ENCODE measurements around the gene PHLDB2.

PHLDB2 gene

DNA sequence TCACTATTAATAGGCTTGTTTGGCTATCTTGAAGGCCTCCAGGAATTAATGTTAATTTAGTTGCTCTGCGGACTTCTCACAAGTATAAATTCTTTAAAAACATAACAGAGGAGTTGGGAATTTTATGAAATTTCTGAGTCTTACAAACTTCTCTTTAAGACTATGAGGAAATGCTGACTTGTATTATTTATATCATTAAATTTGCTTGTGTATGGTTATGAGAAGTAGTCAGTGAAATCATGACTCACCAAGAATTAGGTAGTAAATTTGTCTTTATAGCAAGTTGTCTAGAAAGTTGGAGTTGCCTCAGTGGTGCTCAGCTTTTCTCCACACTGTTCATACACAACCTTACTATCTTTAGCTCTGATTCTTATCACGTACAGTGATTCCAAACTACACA is 26.5 kb downstream of the PHLDB2 start:
- no peak for DNase-seq

DNA sequence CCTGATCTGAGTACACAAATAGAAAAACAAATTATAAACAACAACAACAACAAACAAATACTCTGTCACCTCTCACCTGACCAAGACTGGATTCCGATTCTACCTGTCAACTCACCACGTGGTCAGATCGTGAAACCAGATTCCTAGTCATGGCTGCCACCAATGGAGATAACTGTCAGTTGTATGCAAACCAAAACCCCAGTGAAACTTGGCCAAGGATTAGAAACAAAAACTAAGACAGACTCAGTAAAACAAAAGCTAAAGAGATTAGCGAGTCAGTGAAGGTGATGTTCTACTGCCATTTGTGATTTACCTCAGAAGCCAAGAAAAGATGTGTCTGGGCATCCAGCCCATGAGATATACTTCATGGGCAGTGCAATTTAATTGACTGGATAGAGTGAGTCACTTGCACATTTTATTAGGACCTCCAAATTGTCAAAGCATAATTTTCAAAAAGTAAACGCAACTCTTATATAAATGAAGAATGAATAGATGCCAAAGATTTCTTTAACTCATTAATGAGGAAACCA is 31.1 kb downstream of the PHLDB2 start:
- no peak for DNase-seq

DNA sequence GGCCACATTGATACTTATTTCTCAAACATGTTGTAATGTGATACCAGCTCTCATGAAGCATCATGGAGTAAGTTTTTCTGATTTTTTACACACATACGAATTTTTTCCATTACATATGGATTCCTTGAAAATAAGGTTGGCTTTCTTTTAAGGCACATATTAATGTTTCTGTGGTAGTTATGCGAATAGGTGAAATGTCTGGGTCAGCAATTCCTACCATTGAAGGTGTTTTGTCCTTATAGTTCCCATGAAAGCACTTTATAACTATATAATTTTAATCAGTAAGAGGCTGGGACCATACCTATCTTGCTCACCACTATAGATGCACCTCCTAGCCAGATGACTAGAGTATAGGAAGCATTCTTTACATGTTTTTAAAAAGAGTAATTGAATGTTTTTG is 33.0 kb downstream of the PHLDB2 start:
- no peak for DNase-seq

DNA sequence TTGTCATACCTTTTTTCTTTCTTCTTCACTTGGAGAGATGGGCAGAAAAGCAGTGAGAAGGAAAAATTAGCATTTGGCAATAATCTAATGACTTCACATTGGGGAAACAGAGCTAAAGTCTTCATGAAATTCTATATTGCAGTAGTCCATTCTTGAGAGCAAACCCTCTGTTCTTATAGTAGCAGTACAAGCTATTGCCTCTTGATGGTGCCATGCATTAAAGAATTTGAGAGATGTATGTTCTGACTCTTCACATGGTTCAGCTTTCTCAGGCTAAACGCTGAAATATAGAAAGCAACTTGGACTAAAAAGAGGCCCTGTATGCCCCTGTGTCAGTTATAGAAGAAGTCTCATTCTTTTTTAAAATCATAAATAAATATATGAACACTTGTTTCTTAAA is 36.0 kb downstream of the PHLDB2 start:
- DNase-seq: peak; percentile 60

DNA sequence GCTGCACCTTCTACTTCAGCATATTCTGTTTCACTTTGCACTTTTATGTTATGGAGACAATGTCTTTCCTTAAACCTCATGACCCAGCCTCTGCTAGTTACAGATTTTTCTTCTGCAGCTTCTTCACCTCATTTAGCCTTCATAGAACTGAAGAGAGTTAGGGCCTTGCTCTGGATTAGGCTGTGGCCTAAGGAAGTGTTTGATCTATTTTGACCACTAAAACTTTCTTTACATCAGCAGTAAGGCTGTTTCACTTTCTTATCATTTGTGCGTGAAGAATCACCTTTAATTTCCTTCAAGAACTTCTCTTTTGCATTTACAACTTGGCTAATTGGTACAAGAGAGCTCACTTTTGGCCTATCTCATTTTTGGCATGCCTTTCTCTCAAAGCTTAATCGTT is 40.9 kb downstream of the PHLDB2 start:
- DNase-seq: no peak

DNA sequence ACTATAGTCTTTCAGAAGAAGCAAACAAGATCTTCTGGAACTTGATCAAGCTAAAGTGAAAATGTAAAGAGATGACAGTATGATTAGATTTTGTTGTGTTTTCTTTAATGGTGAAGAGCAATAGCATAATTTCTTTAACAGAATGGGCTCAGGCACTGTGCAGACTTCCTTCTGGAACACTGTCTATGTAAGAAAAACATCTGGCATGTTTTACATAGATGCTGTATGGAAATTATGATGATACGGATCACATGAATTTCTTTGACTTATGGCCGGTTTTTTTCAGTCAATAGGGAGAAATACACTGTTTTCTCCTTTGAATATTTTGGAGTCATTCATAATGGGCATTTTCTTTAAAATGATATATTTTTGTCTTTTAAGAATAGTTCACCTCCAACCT is 42.6 kb downstream of the PHLDB2 start:
- DNase-seq: no peak

DNA sequence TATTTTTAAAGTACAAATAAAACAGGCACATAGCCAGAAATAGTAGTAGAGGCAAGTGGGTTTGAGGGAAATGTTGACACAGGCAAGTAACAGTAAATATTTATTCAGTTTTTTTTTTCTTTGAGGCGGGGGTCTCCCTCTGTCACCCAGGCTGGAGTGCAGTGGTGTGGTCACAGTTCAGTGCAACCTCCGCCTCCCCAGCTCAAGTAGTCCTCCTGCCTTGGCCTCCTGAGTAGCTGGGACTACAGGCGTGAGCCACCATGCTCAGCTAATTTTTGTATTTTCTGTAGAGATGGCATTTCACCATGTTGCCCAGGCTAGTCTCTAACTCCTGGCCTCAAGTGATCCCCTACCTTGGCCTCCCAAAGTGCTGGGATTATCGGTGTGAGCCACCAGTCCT is 43.5 kb downstream of the PHLDB2 start:
- no peak for DNase-seq

DNA sequence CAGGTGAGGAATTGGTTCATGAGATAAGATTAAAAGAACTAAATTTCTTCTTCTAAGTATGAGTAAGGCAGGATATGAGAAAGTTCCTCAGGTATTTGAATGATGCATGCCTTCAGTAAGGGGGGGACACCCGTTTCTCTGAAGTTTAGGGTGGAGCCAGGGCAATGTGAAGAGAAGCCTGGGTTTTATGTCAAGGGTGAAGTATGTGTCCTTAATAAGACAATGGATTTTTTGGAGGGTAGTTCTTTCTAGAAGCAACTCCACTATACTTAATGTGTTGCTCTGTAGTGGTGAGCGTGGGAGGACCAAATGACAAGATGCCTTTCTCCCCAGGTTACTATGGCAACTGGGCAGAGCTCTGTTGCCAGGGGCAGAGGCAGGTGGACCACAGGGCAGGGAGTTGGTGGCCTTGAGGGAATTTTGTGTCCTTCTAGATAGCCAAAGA is 44.0 kb downstream of the PHLDB2 start:
- DNase-seq: no peak

DNA sequence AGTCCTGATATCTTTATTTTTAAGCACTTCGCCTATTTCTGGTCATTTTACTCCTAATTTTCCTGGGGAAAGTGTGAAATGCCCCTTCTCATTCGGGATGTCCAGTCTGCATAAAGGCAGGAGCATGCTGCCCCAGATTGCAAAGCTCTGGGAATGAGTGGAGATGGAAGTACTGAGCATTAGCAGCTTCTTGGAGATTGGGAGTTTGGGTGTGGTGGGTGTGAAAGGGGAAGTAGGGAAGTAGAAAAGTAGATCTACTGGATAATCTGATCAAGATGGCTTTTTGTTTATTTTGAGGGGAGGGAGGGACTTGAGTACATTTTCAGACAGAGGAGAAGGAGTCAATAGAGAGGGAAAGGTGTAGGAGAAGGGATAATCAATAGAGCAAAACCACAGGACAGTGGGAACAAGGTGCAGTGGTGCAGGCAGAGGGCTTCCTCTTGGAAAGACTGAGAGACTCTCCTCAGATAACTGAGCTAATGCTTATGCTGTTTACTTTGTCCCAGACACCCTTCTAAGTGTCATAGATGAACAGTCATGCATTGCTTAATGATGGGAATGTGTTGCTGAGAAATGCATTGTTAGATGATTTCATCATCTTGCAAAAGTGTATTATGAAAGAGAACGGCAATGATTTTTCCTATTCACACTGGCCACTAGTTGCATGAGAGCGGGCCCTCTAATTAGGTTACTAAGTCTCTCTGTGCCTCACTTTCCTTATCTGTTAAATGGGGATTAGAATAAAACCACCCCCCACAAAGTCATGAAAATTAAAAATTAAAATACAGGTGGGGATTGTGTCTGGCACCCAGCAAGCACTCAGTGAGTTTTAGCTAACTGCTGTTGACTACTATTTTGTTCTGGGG is 45.5 kb downstream of the PHLDB2 start:
- no peak for DNase-seq

DNA sequence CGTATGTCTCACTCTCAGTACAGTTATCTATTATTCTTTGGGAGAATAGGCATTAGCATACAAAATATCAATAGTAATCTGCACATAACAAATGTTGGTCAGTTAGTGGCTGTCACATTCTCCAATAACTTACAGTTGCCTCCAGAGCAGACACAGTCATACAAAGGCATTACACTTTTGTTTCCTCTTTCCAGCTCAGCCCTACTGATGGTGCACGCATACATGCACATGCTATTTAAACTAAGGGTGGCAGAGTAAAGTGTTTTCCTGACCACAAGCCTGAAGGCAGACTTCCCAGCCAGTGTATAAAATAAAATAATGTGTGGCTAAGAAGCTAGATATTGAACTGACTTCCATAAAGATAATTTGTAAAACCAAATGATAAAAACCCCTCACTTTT is 47.6 kb downstream of the PHLDB2 start:
- DNase-seq: no peak

DNA sequence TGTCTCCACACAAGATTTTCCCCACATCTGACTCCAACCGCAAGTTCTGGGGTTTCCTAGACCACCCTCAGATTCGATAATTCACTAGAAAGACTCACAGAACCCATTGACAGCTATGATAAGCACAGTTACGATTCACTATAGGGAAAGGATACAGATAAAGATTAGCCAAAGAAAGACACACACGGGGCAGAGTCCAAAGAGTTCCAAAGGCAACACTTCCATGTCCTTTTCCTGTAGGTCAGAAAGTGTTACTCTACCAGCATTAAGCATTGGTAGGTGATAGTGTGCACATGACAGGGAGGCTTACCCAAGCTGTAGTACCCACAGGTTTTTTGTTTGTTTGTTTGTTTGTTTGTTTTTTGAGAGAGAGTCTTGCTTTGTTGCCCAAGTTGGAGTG is 48.1 kb downstream of the PHLDB2 start:
- DNase-seq: no peak

DNA sequence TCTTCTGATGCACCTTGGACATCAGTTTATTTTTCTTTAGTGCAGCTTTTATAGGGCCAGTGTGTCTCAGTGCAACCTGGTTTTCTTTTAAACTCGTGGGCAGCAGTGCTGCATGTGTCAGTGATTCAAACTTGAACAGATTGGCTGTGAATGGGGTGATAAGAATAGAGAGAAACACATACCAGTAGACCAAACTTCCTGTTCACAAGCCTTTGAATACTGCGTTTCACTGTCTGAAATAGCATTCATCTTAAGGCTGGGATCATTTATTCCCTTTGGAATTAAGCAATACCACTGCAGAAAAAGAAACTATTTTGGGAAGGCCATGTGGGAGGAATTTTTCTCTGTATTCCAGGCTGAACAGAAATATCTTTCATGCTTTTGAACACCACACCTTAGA is 51.7 kb downstream of the PHLDB2 start:
- no peak for DNase-seq

DNA sequence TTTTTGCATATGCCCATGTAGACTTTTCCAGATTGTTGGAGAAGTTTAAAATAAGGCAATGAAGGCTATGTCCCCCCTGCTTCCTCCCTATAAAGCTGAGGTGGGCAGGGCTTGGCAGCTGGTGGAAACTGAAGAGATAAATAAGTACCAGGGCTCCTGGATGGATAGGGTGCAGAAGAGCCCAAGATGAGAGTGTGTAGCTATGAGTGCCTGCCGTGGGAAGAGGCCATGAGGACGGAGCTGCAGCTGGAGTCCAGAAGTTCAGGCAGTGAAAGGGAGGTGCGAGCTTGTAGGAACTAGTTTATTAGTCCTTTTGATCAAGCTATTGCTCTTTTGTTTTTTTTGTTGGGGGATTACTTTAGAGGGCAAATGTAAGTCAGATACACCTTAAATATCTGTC is 52.4 kb downstream of the PHLDB2 start:
- no peak for DNase-seq

DNA sequence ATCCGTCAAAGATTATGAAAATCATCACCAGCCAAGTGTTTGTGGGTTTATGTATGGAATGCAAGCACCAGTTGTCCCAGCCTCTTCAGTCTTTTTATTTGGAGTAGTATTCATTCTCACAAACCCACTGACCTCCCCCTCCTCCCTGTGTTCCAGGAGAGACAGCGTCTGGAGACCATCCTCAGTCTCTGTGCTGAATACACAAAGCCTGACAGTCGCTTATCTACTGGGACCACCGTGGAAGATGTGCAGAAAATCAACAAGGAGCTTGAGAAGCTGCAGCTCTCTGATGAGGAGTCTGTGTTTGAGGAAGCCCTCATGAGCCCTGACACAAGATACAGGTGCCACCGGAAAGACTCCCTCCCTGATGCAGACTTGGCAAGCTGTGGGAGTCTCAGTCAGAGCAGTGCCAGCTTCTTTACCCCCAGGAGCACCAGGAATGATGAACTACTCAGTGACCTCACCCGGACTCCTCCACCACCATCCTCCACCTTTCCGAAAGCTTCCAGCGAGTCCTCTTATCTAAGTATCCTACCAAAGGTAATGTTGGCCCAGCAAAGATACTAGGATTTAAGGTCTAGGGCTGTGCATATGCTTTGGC is 54.2 kb downstream of the PHLDB2 start:
- no peak for DNase-seq

DNA sequence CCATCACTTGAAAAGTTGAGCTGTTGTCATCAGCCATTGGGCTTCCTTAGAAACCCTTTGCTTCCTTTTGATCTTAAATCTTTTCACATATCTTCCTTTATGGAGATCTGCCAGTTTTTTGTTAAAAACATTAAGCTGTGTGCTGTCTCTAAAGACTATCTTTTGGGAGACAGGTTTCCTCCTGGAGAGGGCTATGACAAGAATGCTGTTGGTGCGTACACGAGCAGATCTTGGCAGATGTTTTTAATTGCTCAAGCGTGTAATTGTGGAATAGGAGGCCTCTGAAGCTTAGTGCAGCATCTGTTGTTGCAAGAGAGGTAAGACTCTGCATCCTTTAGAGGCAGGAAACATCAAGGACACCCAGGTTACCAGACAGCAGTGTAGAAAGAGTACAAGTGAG is 56.8 kb downstream of the PHLDB2 start:
- DNase-seq: no peak

DNA sequence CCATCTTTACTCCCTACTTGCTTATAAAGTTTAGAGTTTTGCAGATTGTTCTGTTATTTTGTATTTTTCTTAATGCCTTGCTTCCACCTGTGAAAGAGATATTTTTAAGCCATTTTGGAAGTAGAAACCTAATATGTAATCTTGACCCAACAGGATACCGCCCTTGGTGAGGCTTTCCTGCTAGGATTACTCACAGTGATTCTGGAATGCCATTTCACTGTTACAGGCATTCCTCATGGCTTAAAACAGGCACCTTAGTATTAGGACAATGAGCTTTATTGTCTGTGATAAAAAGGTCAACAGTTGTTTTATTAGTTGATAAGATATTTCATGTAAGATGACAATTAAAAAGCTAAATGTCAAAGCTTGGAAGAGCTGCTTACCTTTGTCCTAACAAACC is 58.2 kb downstream of the PHLDB2 start:
- DNase-seq: no peak

DNA sequence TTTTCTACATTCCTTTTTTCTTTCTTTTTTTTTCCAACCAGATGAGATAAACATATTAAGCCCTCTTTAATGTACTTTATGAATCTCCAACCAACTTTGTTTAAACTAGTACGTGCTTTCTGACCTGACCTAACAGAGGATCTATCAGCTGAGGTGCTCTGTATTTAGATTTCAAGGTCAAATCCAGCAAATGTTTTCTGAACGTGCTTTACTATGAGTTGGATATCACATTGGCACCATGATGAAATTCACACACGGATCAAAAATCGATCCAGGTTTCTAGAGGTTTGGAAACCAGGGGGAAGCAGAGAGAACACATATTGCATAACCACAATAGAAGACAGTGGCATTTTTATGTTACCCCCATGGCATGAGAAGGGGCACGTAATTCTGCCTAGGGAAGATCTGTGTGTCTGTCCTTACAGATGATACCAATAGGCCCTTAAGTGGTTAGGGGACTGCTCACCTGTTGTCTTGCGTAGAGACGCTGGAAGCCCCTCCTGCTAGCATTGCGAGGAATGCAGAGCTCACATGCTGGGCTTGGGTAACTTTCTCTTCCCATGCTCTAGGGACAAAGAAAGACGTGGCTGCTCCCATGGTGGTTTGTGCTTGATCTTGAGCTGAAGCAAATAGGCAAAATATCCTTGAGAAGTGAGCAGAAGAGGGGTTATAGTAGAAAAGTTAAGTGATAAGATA is 60.5 kb downstream of the PHLDB2 start:
- DNase-seq: no peak

DNA sequence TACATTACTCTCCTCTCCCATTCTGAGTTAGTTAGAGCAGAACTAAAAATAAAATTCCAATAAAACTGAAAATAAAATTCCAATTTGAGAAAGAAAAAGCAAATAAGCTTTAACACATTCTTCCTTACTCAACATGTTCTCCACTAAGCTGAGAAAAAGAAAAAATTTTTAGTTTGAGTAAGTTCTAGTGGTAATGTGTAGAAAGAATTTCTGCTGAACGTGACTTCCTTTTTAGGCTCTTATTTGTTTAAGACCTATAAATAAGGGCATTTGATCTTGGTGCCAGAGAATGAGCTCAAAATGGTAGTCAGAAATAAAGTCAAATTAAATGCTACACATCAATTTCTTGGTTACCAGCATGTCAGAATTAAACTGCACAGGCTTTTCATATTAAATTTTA is 62.1 kb downstream of the PHLDB2 start:
- DNase-seq: no peak

DNA sequence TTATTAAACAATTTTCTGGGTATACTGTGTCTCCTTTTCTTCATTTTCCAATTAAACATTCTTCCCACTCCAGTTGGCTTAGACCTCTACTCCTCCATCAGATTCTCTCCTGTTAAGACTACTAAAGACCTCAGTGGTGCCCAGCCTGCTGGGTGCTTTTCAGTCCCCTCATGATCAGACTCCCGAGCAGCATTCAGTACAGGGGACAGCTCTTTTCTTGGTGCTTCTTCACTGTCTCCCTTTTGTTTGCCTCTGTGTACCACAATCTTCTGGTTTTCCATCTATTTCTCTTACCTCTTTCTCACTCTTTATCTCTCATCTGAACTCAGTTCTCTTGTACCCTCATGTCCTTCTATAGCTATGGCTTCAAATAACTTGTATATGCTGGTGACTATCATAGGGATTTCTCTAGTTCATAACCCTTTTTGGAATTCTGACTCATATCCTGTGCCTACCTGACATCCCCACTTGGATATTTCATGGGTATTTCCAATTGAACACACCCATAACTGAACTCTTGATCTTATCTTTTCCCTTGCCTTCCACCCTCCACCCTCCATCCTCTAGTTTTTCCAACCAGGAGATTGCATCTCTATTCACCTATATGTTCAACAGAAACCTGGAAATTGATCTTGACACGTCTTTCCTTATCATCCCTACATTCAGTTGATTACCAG is 64.2 kb downstream of the PHLDB2 start:
- no peak for DNase-seq

DNA sequence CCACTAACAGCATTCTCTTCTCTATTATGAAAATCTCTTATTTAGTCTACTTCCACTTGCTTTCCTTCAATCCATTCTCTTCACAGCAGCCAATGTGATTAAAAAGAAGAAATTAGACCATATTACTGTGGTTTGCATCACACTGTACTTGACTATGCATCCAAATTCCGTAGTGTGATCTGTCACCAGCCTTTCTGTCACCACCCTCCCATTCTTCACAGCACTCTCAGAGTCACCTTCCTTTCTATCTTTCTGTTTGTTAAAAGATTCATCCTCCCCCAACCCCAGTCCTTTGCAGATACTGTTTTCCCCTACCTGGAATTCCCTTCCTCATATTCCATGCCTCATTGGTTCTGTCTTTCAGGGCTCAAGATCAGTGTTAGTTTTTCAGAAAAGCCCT is 64.7 kb downstream of the PHLDB2 start:
- DNase-seq: no peak

DNA sequence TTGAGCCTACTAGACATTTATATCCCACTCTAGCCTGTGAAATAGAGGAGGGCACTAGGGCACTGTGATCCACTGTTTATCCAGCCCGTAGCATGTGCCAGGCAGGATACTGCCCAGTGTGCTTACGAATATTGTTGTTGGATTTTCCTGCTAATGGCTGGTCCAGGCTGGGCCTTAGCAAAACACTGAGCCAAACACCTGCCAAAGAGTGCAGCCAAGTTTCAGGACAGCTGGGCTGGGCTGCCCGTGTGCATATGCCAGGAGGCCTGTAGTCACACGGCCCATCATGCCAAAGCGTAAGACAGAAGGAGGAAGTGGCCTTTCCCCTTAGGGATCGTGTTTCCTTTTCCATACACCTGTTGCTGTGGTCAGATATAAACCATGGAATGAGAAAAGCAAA is 65.2 kb downstream of the PHLDB2 start:
- DNase-seq: peak; percentile 73

DNA sequence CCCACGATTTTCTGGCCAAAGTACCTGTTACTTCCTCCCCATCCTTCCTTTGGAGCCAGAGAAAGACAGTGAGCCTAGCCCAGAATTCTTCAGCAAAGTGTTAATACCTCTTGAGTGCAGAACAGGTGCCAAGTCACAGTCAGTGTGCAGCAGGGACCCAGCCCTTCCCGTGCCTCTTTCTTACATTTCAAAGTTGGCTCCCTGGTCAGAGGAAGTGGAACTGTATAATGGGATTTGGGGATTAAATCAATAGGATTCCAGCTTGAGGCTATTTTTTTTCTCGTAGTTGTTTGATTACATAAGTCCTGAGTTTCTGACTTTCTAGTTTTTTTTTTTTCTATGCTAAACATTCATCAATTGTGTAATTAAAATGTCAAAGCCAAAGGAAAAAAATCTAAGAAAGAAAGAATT is 67.2 kb downstream of the PHLDB2 start:
- DNase-seq: no peak

DNA sequence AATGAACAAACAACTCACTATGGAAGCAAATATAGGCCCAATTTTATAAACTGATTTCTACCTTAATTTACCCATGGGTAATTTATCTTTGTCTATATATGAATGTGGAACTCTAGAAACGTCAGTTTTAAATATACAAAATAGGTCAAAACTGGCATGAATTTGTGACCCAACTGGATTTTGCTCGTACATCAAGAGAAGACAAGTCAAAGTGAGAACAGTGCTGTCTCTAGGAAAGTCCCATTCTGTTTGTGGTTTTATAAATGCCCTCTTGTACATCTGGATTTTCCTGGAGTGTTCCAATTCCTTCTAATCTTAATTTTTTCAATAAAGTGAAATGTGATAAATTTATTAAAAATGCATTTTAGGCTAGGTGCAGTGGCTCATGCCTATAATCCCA is 69.5 kb downstream of the PHLDB2 start:
- DNase-seq: no peak
